Nephron progenitor cell (in vitro differentiated cells): ENCODE data around the gene FZD10.

Source experiments
- DNase-seq: peaks from one replicate; pipeline ENCODE4 v3.0.0; 2021
- H3K27ac Mint-ChIP-seq: 2 replicates; pipeline ENCODE4 v1.8.0; 2021; ENCODE audit warnings: mild to moderate bottlenecking, moderate library complexity, mixed read lengths
- H3K27me3 Mint-ChIP-seq: 2 replicates; pipeline ENCODE4 v1.8.0; 2021; ENCODE audit warnings: mild to moderate bottlenecking, low read depth, mixed read lengths; ENCODE audit not compliant: poor library complexity
- H3K36me3 Mint-ChIP-seq: 2 replicates; pipeline ENCODE4 v1.8.0; 2021; ENCODE audit warnings: low read depth, mixed read lengths
- H3K4me1 Mint-ChIP-seq: 2 replicates; pipeline ENCODE4 v1.8.0; 2021; ENCODE audit warnings: mixed read lengths
- H3K4me3 Mint-ChIP-seq: 2 replicates; pipeline ENCODE4 v1.8.0; 2021; ENCODE audit warnings: mild to moderate bottlenecking, moderate library complexity, mixed read lengths
- H3K9me3 Mint-ChIP-seq: 2 replicates; pipeline ENCODE4 v1.8.0; 2021; ENCODE audit warnings: mild to moderate bottlenecking, moderate library complexity, mixed read lengths
- TF ChIP-seq, protein P1 (sequence below): fragments of 200-600 bp; sonication (generic); IDR thresholded peaks from 2 replicates; pipeline ENCODE4 v1.5.0; 2021; ENCODE audit warnings: antibody characterized with exemption

FZD10 gene

DNA sequence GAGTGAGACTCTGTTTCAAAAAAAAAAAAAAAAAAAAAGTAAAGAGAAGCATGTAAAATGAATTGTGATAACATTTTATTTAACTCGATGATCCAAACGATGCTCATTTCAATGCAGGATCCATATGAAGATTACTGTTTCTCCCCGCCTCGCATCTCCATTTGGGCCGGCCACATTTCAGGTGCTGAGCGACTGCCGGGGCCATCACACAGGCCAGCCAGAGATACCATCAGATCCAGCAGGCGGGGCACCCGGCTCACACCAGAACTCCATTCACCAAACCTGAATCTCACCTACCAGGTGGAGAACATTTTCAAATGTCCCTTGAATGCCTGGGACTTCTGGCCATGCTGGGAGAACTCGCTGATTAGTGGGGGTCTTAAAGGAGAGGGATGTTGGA is 18.0 kb upstream of the FZD10 start:
- TF ChIP-seq, protein P1, sequence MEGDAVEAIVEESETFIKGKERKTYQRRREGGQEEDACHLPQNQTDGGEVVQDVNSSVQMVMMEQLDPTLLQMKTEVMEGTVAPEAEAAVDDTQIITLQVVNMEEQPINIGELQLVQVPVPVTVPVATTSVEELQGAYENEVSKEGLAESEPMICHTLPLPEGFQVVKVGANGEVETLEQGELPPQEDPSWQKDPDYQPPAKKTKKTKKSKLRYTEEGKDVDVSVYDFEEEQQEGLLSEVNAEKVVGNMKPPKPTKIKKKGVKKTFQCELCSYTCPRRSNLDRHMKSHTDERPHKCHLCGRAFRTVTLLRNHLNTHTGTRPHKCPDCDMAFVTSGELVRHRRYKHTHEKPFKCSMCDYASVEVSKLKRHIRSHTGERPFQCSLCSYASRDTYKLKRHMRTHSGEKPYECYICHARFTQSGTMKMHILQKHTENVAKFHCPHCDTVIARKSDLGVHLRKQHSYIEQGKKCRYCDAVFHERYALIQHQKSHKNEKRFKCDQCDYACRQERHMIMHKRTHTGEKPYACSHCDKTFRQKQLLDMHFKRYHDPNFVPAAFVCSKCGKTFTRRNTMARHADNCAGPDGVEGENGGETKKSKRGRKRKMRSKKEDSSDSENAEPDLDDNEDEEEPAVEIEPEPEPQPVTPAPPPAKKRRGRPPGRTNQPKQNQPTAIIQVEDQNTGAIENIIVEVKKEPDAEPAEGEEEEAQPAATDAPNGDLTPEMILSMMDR = no peak
- no peaks in the 10 kb centered on the region for H3K36me3 Mint-ChIP-seq
- H3K27me3 Mint-ChIP-seq = peaks cover 29% of the 10 kb centered on the region
- no peak overlapping the region for H3K27ac Mint-ChIP-seq
- peaks cover 45% of the 10 kb centered on the region for H3K4me1 Mint-ChIP-seq
- no peaks in the 10 kb centered on the region for H3K9me3 Mint-ChIP-seq
- H3K4me3 Mint-ChIP-seq = no peak overlapping the region
- no peak for DNase-seq

DNA sequence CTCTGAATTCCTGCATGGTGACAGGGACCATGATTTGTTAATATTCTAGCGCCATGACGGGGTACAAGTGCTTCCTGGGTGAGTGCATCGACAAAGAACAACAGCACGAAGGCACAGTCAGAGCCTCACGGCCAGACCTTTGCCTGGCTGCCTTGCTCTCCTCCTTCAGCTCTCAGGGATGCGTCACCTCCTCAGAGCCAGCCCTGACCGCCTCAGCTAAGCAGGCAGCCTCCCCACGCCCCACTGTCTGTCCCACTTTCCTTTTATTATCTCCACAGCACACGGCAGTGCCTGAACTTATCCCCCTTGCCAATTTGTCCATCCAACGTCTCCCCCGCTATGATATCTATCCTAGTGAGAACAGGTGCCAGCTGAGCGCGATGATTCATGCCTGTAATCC is 16.5 kb upstream of the FZD10 start:
- H3K4me3 Mint-ChIP-seq = no peak overlapping the region
- TF ChIP-seq, protein P1 = no peak
- DNase-seq = no peak
- H3K9me3 Mint-ChIP-seq = no peaks in the 10 kb centered on the region
- peaks cover 28% of the 10 kb centered on the region for H3K27me3 Mint-ChIP-seq
- peaks cover 5% of the 10 kb centered on the region for H3K36me3 Mint-ChIP-seq
- H3K27ac Mint-ChIP-seq = no peak overlapping the region
- H3K4me1 Mint-ChIP-seq = peaks cover 30% of the 10 kb centered on the region

DNA sequence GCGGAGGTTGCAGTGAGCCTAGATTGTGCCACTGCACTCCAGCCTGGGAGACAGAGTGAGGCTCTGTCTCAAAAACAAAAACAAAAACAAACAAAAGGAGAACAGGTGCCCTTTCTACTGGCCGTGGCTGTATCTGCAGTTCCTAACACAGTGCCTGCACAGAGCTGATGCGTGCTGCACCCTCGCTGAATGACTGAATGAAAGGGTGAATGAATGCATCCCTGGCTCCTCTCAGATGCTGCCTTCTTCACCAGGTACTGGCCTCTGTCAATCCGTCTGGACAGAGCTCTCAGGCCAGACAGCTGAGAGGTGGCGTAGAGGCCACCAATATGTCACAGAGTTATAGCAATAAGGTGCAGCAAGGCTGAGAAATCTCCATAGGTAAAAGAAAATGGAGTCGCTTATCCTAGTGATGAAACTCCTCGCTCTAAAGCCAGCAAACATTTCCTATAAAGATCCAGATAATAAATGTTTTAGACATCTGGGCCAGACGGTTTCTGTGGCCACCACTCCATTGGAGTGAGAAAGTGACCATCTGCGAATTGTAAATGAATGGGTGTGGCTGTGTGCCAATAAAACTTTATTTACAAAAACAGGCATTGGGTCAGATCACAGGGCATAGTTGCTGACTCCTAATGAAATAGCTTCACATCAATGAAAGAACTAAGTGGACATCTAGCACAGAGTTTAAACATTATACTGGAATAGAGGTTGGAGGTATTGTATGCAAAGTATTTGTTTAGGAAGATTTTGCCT is 15.9 kb upstream of the FZD10 start:
- DNase-seq = no peak
- peaks cover 7% of the 10 kb centered on the region for H3K36me3 Mint-ChIP-seq
- no peak overlapping the region for H3K27ac Mint-ChIP-seq
- peaks cover 22% of the 10 kb centered on the region for H3K27me3 Mint-ChIP-seq
- TF ChIP-seq, protein P1 = no peak
- no peak overlapping the region for H3K4me3 Mint-ChIP-seq
- no peaks in the 10 kb centered on the region for H3K9me3 Mint-ChIP-seq
- H3K4me1 Mint-ChIP-seq = peaks cover 24% of the 10 kb centered on the region

DNA sequence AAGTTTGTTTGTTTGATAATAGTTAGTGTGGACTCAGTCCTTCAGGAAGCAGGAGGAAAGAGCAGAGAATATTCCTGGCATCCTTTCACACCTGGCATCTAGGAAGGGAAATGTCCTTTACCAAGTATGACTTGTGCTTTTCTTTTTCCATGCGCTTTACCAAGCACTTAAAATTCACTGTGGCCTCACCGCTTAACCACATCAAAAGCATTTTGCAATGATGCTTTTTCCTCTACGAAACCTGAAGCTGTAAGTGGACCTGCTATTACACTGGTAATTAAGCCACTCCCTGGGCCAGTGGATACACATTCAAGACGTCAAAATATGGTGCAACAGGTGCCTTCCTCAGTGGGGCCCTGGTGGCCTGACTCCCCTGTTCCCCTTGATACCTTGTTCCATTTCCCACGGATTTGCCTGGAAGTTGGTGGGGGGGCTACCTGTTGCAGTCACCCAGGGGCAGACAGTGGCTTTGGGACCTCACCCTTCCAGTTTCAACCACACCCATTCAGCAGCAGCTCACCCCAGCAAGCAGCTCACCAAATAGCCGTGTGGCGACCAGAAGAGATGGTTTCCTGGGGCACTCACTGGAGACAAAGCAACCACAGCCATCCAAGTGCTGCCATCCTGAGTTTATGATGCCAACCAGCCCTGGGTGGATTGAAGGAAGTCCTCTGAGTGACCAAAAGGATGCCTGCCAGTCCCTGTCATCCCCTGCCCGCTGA is 14.2 kb upstream of the FZD10 start:
- TF ChIP-seq, protein P1 = no peak
- peaks cover 10% of the 10 kb centered on the region for H3K4me1 Mint-ChIP-seq
- H3K27me3 Mint-ChIP-seq = peaks cover 22% of the 10 kb centered on the region
- DNase-seq = no peak
- no peaks in the 10 kb centered on the region for H3K9me3 Mint-ChIP-seq
- no peak overlapping the region for H3K27ac Mint-ChIP-seq
- H3K36me3 Mint-ChIP-seq = peaks cover 18% of the 10 kb centered on the region
- no peak overlapping the region for H3K4me3 Mint-ChIP-seq

DNA sequence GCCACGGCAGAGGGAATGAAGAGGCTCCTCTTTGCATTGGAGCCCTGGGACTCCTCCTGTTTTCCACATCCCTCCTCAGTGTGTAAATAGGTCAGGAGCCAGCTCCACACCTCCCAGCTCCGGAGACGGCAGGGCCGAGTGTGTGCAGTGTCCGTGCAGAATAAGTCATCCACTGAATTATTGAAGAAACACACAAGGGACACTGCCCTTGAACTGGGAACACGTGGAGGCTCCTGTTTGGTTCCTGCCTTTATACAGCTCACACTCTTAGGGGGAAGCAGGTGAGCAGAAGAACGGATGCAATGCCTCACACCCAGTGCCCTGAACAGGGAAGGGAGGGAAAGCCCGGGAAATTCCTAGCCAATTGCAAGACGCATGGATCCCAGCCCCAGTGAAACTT is 10.4 kb upstream of the FZD10 start:
- H3K27me3 Mint-ChIP-seq = peaks cover 10% of the 10 kb centered on the region
- no peak overlapping the region for H3K27ac Mint-ChIP-seq
- H3K4me1 Mint-ChIP-seq = peaks cover 23% of the 10 kb centered on the region
- no peak overlapping the region for H3K4me3 Mint-ChIP-seq
- peaks cover 40% of the 10 kb centered on the region for H3K36me3 Mint-ChIP-seq
- H3K9me3 Mint-ChIP-seq = no peaks in the 10 kb centered on the region
- no peak for DNase-seq
- TF ChIP-seq, protein P1 = no peak
